Smooth muscle cell (in vitro differentiated cells): ENCODE results near the gene UNC45A. TPM values are rescaled to one million over a fixed set of nuclear protein-coding genes. Genes with fewer than 3 reads are reported as not detected.

Experiments
- DNase-seq: peaks from one replicate; lab custom pipeline; 2025; ENCODE audit not compliant: unreplicated experiment; lab: John Stamatoyannopoulos, UW
- H2AFZ ChIP-seq: fragments of 200-600 bp; sonication (generic); 2 replicates; pipeline ENCODE4 v1.6.0; 2016; ENCODE audit warnings: antibody characterized with exemption, low read depth, mild to moderate bottlenecking
- H3F3A ChIP-seq: fragments of 200-600 bp; sonication (generic); 2 replicates; pipeline ENCODE4 v1.6.0; 2017; ENCODE audit warnings: antibody characterized with exemption, low read depth
- H3K27ac ChIP-seq: fragments of 200-600 bp; sonication (generic); 2 replicates; pipeline ENCODE4 v1.5.1; 2016; ENCODE audit warnings: low read depth, mild to moderate bottlenecking
- H3K27me3 ChIP-seq: fragments of 200-600 bp; sonication (generic); 2 replicates; pipeline ENCODE4 v1.6.1; 2016; ENCODE audit warnings: low read depth, mild to moderate bottlenecking
- H3K36me3 ChIP-seq: fragments of 200-600 bp; sonication (generic); 2 replicates; pipeline ENCODE4 v1.5.1; 2016; ENCODE audit warnings: low read depth
- H3K4me1 ChIP-seq: fragments of 200-600 bp; sonication (generic); 2 replicates; pipeline ENCODE4 v1.5.1; 2016; ENCODE audit warnings: low read depth
- H3K4me2 ChIP-seq: fragments of 200-600 bp; sonication (generic); 2 replicates; pipeline ENCODE4 v1.6.0; 2016; ENCODE audit warnings: mild to moderate bottlenecking
- H3K4me3 ChIP-seq: fragments of 200-600 bp; sonication (generic); 2 replicates; pipeline ENCODE4 v1.5.1; 2016; ENCODE audit warnings: mild to moderate bottlenecking
- H3K79me2 ChIP-seq: fragments of 200-600 bp; sonication (generic); 2 replicates; pipeline ENCODE4 v1.6.0; 2016; ENCODE audit warnings: low read depth, mild to moderate bottlenecking
- H3K9ac ChIP-seq: fragments of 200-600 bp; sonication (generic); 2 replicates; pipeline ENCODE4 v1.6.0; 2016; ENCODE audit warnings: low read depth
- H3K9me3 ChIP-seq: fragments of 200-600 bp; sonication (generic); replicated peaks from 2 replicates; pipeline ENCODE4 v1.5.1; 2016; ENCODE audit warnings: low read depth
- H4K20me1 ChIP-seq: fragments of 200-600 bp; sonication (generic); 2 replicates; pipeline ENCODE4 v1.6.0; 2016; ENCODE audit warnings: low read depth
- WGBS: methylation state at CpG from one replicate; pipeline ENCODE4 v1.1.7; 2016; ENCODE audit warnings: low lambda C conversion rate; 5-methylcytosine and 5-hydroxymethylcytosine counted together
- polyA plus RNA-seq: library from polyadenylated mRNA; unstranded; fragments of >200 nt; fragmentation: Nextera tagmentation; extraction: Ambion mirVana; gene quantifications from 2 replicates; pipeline ENCODE4 v1.2.1, GENCODE V29; 2016
- total RNA-seq: library from RNA; depleted of rRNA; stranded (reverse); fragments of >200 nt; gene quantifications from 2 replicates; pipeline ENCODE4 v1.2.3, GENCODE V29; 2014
- TF ChIP-seq, protein P1 (sequence below): fragments of 200-600 bp; sonication (generic); IDR thresholded peaks from 2 replicates; pipeline ENCODE4 v1.5.1; 2017; ENCODE audit warnings: borderline replicate concordance, mild to moderate bottlenecking, antibody characterized with exemption; ENCODE audit not compliant: insufficient read depth, poor library complexity, severe bottlenecking

Gene UNC45A
- total and polyA plus RNA-seq, 2 experiments from 2014 or later: 57.5 to 66.6 TPM

DNA sequence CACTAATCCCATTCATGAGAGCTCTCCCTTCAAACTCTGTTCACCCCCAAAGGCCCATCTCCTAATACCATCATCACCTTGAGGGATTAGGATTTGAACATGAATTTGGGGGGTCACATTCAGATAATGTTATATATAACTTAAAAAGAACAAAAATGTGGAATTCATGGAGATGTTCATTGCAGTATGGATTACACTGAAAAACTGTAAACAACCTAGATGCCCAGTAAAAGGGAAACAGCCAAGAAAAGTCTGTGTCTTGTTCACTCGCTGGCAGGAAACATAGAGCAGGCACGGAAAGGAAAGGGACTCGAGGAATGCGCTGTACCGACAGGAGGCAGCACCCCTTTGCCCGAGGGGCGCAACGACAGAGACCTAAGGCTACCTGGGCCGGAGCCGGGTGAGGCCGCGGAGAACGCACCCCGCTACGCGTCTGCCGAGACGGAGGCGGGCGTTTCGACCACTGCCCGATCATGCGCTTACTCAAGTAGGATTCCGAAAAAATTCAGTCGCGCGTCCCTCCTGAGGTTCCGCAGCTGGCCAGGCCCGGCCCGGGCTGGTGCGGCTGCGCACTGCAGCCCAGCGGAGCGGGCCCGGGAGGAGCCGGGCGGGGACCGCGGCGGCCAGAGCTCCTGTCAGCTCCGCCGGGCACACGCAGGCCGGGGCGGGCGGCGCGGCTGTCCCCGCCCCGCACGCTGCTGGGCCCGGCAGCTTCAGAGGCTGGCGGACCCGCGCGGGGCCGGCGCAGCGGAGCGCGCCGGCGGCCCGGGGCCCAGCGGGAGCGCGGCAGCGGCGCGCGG, 32.8 kb upstream of the UNC45A start:
- H3K36me3 ChIP-seq: no peaks in the 10 kb centered on the region
- H3K9me3 ChIP-seq: no peaks in the 10 kb centered on the region
- H3K79me2 ChIP-seq: no peaks in the 10 kb centered on the region
- TF ChIP-seq, protein P1, sequence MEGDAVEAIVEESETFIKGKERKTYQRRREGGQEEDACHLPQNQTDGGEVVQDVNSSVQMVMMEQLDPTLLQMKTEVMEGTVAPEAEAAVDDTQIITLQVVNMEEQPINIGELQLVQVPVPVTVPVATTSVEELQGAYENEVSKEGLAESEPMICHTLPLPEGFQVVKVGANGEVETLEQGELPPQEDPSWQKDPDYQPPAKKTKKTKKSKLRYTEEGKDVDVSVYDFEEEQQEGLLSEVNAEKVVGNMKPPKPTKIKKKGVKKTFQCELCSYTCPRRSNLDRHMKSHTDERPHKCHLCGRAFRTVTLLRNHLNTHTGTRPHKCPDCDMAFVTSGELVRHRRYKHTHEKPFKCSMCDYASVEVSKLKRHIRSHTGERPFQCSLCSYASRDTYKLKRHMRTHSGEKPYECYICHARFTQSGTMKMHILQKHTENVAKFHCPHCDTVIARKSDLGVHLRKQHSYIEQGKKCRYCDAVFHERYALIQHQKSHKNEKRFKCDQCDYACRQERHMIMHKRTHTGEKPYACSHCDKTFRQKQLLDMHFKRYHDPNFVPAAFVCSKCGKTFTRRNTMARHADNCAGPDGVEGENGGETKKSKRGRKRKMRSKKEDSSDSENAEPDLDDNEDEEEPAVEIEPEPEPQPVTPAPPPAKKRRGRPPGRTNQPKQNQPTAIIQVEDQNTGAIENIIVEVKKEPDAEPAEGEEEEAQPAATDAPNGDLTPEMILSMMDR: peak; percentile 60
- peak overlapping the region; percentile 99 for H2AFZ ChIP-seq
- no peaks in the 10 kb centered on the region for H4K20me1 ChIP-seq
- DNase-seq: peak; percentile 54
- peaks cover 7% of the 10 kb centered on the region for H3K4me1 ChIP-seq
- H3K9ac ChIP-seq: no peak overlapping the region
- WGBS: under 1% methylated on average over 48 of the region's 71 CpGs
- H3K4me3 ChIP-seq: peak overlapping the region; percentile 68
- peak overlapping the region; percentile 93 for H3K4me2 ChIP-seq
- peak overlapping the region; percentile 39 for H3K27ac ChIP-seq
- H3F3A ChIP-seq: peaks cover 5% of the 10 kb centered on the region
- no peaks in the 10 kb centered on the region for H3K27me3 ChIP-seq

DNA sequence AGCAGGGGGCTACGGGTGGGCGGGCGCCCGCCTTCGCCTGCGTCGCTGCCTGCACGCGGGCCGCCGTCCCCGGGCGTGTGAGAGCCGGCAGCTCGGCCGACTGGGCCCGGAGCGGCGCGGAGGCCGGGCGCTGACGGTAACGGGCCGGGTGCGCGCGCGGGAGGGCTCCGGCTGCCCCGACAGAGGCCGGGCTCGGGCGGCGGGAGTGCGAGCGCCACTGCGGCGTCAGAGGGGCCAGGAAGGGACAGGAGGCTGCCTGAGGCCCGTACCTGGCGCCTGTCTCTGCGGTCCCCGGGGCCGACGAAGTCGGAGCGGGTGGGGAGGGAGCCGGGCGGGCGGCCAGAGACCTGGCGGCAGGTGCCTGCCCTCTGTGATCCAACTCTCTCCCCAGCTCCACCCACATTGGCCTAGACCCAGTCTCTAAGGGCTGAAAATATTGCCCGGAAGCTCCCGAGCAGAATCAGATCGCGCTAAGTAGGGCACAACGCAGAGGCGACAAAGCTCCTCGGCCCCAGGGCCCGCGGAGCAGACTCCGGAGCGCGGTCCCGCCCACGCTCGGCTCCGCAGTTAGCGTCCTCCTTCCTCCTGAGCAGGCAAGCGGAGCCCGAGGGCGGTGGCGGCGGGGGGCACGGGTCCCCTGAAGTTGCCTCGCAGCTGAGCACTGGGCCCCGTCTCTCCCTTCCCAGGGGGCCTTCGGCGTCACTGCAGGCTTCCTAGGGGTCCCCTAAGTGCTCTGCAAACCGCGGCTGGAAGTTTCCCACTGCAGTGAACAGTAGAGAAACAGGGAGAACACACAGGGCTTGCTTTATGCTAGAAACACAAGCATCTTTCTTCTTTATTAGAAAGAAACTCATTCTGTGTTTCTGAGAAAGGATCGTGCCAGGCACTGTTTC, 32.0 kb upstream of the UNC45A start, which contains the start of gene MAN2A2:
MAN2A2 (plus strand) TSS at position 463 of the 893 bp plus-strand sequence. CDS start 906 bp downstream, outside the sequence.
- Histone ChIP-seq H3K27ac (peak within 1 kb of the TSS; percentile 39), H2AFZ (peak within 1 kb of the TSS; percentile 99), H3K36me3 (no peaks in the 10 kb centered on the region), H3F3A (peaks cover 5% of the 10 kb centered on the region), H3K4me1 (peaks cover 7% of the 10 kb centered on the region), H4K20me1 (no peaks in the 10 kb centered on the region), H3K4me3 (peak within 1 kb of the TSS; percentile 68), H3K4me2 (peak within 1 kb of the TSS; percentile 100), H3K79me2 (no peaks in the 10 kb centered on the region), H3K9me3 (no peaks in the 10 kb centered on the region), H3K27me3 (no peaks in the 10 kb centered on the region), H3K9ac (peak within 1 kb of the TSS; percentile 39)
- TF ChIP-seq, protein P1: no peak
- WGBS: 2% methylated on average over 47 of the region's 81 CpGs
- peak; percentile 38 for DNase-seq

DNA sequence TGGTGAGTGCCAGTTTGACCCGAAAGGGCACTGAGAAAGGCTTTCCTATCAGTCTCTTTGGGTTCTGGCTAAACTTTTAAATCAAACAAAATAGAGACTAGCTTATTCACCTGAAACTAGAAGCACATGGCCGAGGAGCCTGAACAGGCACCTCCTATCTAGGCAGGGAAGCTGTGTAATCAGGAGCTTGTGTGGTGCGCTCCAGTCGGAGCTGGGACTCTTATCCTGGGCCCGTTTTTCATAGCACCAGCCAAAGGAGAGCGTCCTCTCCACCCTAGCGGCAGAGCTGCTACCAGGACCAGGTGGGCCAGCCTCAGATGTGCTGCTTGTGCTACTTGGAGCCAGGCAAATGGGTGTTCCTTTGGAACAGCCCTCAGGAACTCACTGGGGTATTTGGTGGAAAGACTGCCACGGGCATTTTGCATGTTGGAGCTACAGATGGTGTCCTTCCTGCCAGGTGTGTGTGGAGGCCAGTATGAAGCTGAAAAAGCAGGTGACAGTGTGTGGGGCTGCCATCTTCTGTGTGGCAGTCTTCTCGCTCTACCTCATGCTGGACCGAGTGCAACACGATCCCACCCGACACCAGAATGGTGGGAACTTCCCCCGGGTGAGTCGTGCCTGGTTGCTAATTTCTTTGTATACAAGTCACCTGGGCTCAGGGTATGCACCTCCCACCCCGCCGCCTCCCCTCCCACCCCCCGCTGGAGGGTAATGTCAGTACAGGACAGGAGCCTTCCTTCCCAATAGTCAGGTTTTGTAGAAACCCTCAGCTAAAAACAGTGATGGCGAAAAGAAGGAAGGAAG, 31.1 kb upstream of the UNC45A start:
- H4K20me1 ChIP-seq: no peaks in the 10 kb centered on the region
- H3F3A ChIP-seq: peaks cover 5% of the 10 kb centered on the region
- TF ChIP-seq, protein P1: no peak
- peak overlapping the region; percentile 68 for H3K4me3 ChIP-seq
- no peaks in the 10 kb centered on the region for H3K36me3 ChIP-seq
- no peak for DNase-seq
- 46% methylated on average over 18 of the region's 18 CpGs for WGBS
- no peaks in the 10 kb centered on the region for H3K79me2 ChIP-seq
- H3K27me3 ChIP-seq: no peaks in the 10 kb centered on the region
- H3K4me2 ChIP-seq: peak overlapping the region; percentile 100
- H3K27ac ChIP-seq: no peak overlapping the region
- H2AFZ ChIP-seq: no peak overlapping the region
- H3K9me3 ChIP-seq: no peaks in the 10 kb centered on the region
- no peak overlapping the region for H3K9ac ChIP-seq
- H3K4me1 ChIP-seq: peaks cover 7% of the 10 kb centered on the region
